ENCODE measurements around the gene BIK. TPM values are rescaled to one million over a fixed set of nuclear protein-coding genes. Genes with fewer than 3 reads are reported as not detected.

The BIK gene
- total and polyA plus RNA-seq, 10 donors, result 1.1 to 14.2 (median 2.3) TPM

GRCh38 chr22:43156413-43156812 lies 45.9 kb downstream of the BIK start:
- Histone ChIP-seq H3K27ac (peak overlapping the region in 1 of 8 donors; percentile 96), H3K4me1 (peaks cover 7 to 89% (median 55%) of the 10 kb centered on the region in 6 donors), H3K9me3 (no peaks in the 10 kb centered on the region), H3K27me3 (replicated peaks in 1 of 7) (peaks cover 0 to 4% (median 0%) of the 10 kb centered on the region in 7 donors), H3K36me3 (peaks cover 0 to 46% (median 0%) of the 10 kb centered on the region in 6 donors), H3K4me3 (no peak overlapping the region)
- DNase-seq, result no peak
- intact Hi-C loops (cut with DNase I; ENCODE audit: low total_unique reads), result no loop called here
- WGBS, 5 donors, result 83 to 91% (median 85%) methylated on average over 12 of the region's 12 CpGs
- no peak for TF ChIP-seq CTCF (IDR thresholded peaks at IDR 0.05 in 8 of 11, conservative IDR thresholded peaks at IDR 0.05 in 3 of 11)
- TF ChIP-seq POLR2A (IDR thresholded peaks at IDR 0.05), result no peak
- TF ChIP-seq POLR2AphosphoS5 (IDR thresholded peaks at IDR 0.05), result no peak

- Histone ChIP-seq H3K4me1 (peaks cover 0 to 81% (median 43%) of the 10 kb centered on the region in 6 donors), H3K27ac (peak overlapping the region in 1 of 8 donors; percentile 11), H3K4me3 (no peak overlapping the region), H3K9me3 (no peaks in the 10 kb centered on the region), H3K27me3 (replicated peaks in 1 of 7) (no peaks in the 10 kb centered on the region), H3K36me3 (peaks cover 0 to 62% (median 6%) of the 10 kb centered on the region in 6 donors)
- DNase-seq, result no peak
- 74 to 92% (median 82%) methylated on average over 8 to 9 of the region's 9 CpGs for WGBS, 5 donors
- TF ChIP-seq POLR2AphosphoS5 (IDR thresholded peaks at IDR 0.05) (no peak), POLR2A (IDR thresholded peaks at IDR 0.05) (no peak), CTCF (IDR thresholded peaks at IDR 0.05 in 8 of 11, conservative IDR thresholded peaks at IDR 0.05 in 3 of 11) (no peak)
- intact Hi-C loops (cut with DNase I; ENCODE audit: low total_unique reads), result no loop called here
Measured at GRCh38 chr22:43157874-43158546, 47.5 kb downstream of the BIK start.

GRCh38 chr22:43158778-43159483 lies 48.4 kb downstream of the BIK start:
- H3K4me1 ChIP-seq, result peaks cover 0 to 83% (median 42%) of the 10 kb centered on the region in 6 donors
- WGBS, 5 donors, result 83 to 94% (median 90%) methylated on average over 7 to 24 of the region's 24 CpGs
- intact Hi-C loops (cut with DNase I; ENCODE audit: low total_unique reads), result no loop called here
- H3K36me3 ChIP-seq, result peaks cover 0 to 70% (median 8%) of the 10 kb centered on the region in 6 donors
- TF ChIP-seq POLR2AphosphoS5 (IDR thresholded peaks at IDR 0.05) (peak in 1 of 3 donors; percentile 34), CTCF (IDR thresholded peaks at IDR 0.05 in 8 of 11, conservative IDR thresholded peaks at IDR 0.05 in 3 of 11) (no peak)
- peak overlapping the region in 1 of 8 donors; percentile 23 for H3K27ac ChIP-seq
- no peak for DNase-seq
- no peaks in the 10 kb centered on the region for H3K9me3 ChIP-seq
- no peak overlapping the region for H3K4me3 ChIP-seq
- H3K27me3 ChIP-seq (replicated peaks in 1 of 7), result no peaks in the 10 kb centered on the region

All from spleen (tissue), 11 donors.